Stimulated activated CD8-positive, alpha-beta memory T cell treated with anti-CD3 and anti-CD28 coated beads, Interleukin-12 subunit alpha, Interleukin-12 subunit beta, amount 100 ng/mL, for 1 hour (primary cell): ENCODE measurements around the gene ACTL9.
A peak's percentile ranks its signal among the peaks of the same experiment; 100 is the strongest.
"Not testable (repeated sequence)": the region's sequence is repeated elsewhere in the genome, so short reads cannot be mapped to it uniquely, and the experiment has no call there.

ENCODE experiments used
- DNase-seq: peaks from one replicate; pipeline ENCODE4 v3.0.0-alpha.2; 2020; ENCODE audit warnings: low read depth

Gene ACTL9

GRCh38 chr19:8698433-8699063 is at the start of gene ACTL9:
ACTL9 (minus strand) TSS chr19:8698795; CDS start chr19:8698701, 94 bp downstream.
- no peak for DNase-seq

- DNase-seq: not testable (repeated sequence)
Measured at GRCh38 chr19:8739291-8740065, 40.9 kb upstream of the ACTL9 start.

- no peak for DNase-seq
Measured at GRCh38 chr19:8738377-8738776, 39.8 kb upstream of the ACTL9 start.

GRCh38 chr19:8731428-8732169 is 33.0 kb upstream of the ACTL9 start:
- DNase-seq: no peak

GRCh38 chr19:8724276-8724675 is 25.7 kb upstream of the ACTL9 start:
- no peak for DNase-seq

- DNase-seq: no peak
Measured at GRCh38 chr19:8722032-8722431, 23.4 kb upstream of the ACTL9 start.

GRCh38 chr19:8721334-8721733 is 22.7 kb upstream of the ACTL9 start, which contains the start of gene OR2Z1:
OR2Z1 (plus strand) TSS chr19:8721634; CDS start chr19:8731029, 9,395 bp downstream.
- DNase-seq: no peak

- DNase-seq: not testable (repeated sequence)
Measured at GRCh38 chr19:8710337-8710736, 11.7 kb upstream of the ACTL9 start.

- DNase-seq: no peak
Measured at GRCh38 chr19:8705742-8706141, 7.1 kb upstream of the ACTL9 start.

- not testable (repeated sequence) for DNase-seq
Measured at GRCh38 chr19:8705304-8705703, 6.7 kb upstream of the ACTL9 start.

- no peak for DNase-seq
Measured at GRCh38 chr19:8703223-8703622, 4.6 kb upstream of the ACTL9 start.

- peak; percentile 12 for DNase-seq
Measured at GRCh38 chr19:8702350-8702749, 3.8 kb upstream of the ACTL9 start.

- DNase-seq: no peak
Measured at GRCh38 chr19:8700956-8701355, 2.4 kb upstream of the ACTL9 start.

GRCh38 chr19:8699908-8700307 is 1.3 kb upstream of the ACTL9 start:
- no peak for DNase-seq

GRCh38 chr19:8697671-8698432 is 743 bp downstream of the ACTL9 start:
- DNase-seq: no peak

GRCh38 chr19:8696993-8697392 is 1.6 kb downstream of the ACTL9 start:
- DNase-seq: no peak

GRCh38 chr19:8695911-8696310 is 2.7 kb downstream of the ACTL9 start:
- no peak for DNase-seq

GRCh38 chr19:8695501-8695900 is 3.1 kb downstream of the ACTL9 start:
- no peak for DNase-seq

GRCh38 chr19:8690753-8691539 is 7.6 kb downstream of the ACTL9 start:
- no peak for DNase-seq

GRCh38 chr19:8688930-8689329 is 9.7 kb downstream of the ACTL9 start:
- no peak for DNase-seq

GRCh38 chr19:8686549-8686948 is 12.0 kb downstream of the ACTL9 start:
- DNase-seq: no peak
